NCI-H2107 (cell line): ENCODE measurements around the gene ADAMTS12.

Experiments used
- DNase-seq: peaks from one replicate; lab custom pipeline; 2025; lab: John Stamatoyannopoulos, UW

Gene ADAMTS12

DNA sequence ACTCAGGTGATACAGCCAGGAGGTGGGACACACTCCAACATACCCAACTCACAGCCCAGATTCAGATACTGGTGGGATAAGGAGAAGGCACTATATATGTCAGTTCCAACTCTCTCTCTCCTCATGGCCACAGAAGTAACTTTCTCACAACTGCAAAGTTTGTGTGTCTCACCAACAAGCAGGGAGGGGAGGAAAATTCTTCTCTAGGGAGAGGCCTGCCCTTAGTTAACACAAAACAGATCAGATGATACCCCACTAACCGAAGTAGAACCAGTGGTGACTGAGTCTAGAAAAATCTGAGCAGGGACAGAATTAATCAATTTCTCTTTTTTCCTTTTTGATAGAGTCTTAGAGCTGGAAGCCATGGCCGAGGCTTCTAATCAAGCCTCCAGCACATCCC lies 133.1 kb downstream of the ADAMTS12 start:
- no peak for DNase-seq

- no peak for DNase-seq
These were observed 135.3 kb downstream of the ADAMTS12 start for GRCh38 chr5:33756491-33756890.

- no peak for DNase-seq
These were observed 136.6 kb downstream of the ADAMTS12 start for GRCh38 chr5:33755231-33755630.

DNA sequence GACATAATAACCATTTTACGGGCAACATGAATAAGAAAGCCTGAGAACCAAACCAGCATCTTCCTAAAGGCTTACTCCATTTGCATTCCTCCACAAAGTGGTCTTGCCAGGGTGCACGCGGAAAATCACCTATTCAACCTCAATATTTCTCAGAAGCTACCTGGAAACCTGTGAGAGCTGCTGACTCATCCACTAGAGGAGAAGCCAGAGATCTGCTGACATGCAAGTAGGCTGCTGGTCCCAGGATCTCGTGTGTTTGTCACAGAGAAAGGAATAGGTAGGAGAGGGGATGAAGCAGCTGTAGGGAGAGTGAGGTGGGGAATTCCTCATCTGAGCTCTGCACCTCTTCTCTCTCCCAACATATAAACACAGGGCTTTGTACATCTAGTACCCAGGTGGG lies 138.1 kb downstream of the ADAMTS12 start:
- no peak for DNase-seq

DNA sequence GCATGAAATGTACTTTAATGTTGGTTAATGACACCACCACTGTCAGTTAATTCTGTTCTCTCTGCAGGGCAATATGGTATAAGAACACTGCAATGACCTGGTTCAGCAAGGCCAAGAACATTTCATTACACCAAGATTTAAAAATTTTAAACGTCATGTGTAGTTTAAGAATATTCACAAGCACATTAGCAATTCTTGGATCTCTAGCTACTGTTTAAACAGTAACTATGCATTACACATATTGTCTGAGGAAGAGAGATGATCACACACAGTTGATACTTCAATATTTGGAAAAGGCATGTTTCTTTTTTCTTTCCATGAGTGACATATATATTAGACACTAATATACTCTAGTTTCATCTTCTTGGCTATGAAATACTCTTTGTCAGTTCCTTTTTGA lies 143.0 kb downstream of the ADAMTS12 start:
- no peak for DNase-seq

GRCh38 chr5:33745101-33745770 lies 146.6 kb downstream of the ADAMTS12 start:
- DNase-seq, result no peak

- no peak for DNase-seq
These were observed 148.7 kb downstream of the ADAMTS12 start for GRCh38 chr5:33743099-33743498.

- no peak for DNase-seq
These were observed 149.6 kb downstream of the ADAMTS12 start for GRCh38 chr5:33742181-33742580.

DNA sequence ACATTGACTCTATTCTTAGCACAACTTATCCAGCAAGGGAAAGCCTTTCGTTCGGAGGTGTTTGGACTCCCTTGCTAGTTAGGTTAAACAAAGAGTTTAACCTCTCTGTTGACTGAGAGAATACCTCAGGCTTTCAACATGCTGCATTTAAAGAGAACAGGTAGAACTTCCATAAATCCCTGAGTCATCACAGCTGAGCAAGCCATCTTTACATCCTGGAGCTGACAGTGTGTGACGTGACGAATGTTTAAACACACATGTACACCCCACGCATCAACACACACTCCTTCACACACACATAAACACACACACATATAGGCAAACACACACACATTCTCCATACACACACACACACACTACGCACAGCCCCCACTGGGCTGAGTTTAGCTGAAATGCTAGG lies 152.8 kb downstream of the ADAMTS12 start:
- DNase-seq, result no peak

DNA sequence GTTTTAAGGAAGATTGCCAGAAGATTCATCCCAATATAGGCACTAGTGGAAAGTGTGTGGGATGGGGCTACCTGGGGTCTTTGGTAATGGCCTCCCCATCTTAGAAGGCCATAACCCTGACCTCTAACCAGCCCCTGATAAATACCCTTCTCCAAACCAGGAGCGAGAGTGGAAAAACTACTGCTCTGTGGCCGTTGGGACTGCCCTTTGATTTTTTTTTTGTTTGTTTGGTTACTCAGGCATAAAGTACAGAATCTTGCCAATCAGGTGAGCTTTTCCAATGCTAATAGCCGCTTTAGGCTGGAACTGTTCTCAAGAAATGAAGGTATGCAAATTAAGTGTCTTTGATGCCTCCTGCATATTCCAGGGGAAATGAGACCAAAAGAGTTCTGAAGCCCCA lies 153.7 kb downstream of the ADAMTS12 start:
- DNase-seq, result no peak

GRCh38 chr5:33737697-33738096 lies 154.1 kb downstream of the ADAMTS12 start:
- no peak for DNase-seq

- no peak for DNase-seq
These were observed 154.5 kb downstream of the ADAMTS12 start for GRCh38 chr5:33737284-33737683.

GRCh38 chr5:33736510-33736909 lies 155.3 kb downstream of the ADAMTS12 start:
- no peak for DNase-seq

GRCh38 chr5:33735072-33735471 lies 156.7 kb downstream of the ADAMTS12 start:
- DNase-seq, result no peak

- DNase-seq, result no peak
These were observed 157.3 kb downstream of the ADAMTS12 start for GRCh38 chr5:33734537-33734936.

DNA sequence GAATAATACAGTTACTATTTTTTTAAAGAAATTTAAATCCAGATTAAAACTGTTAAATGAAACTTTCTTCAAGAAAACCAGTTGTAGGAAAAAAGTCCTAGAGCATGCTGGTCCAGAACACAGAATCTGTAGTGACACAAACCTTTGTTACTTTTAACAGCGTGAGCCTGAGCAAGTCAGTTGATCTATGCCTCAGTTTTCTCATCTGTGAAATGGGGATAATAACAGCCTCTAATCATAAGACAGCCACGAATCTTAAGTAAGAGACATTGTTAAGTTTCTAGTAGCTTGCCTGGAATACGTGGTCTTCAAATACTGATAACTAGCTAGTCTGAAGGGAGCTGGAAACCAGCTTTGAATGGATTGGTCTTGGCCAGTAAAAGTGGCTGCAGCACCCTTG lies 158.6 kb downstream of the ADAMTS12 start:
- no peak for DNase-seq

DNA sequence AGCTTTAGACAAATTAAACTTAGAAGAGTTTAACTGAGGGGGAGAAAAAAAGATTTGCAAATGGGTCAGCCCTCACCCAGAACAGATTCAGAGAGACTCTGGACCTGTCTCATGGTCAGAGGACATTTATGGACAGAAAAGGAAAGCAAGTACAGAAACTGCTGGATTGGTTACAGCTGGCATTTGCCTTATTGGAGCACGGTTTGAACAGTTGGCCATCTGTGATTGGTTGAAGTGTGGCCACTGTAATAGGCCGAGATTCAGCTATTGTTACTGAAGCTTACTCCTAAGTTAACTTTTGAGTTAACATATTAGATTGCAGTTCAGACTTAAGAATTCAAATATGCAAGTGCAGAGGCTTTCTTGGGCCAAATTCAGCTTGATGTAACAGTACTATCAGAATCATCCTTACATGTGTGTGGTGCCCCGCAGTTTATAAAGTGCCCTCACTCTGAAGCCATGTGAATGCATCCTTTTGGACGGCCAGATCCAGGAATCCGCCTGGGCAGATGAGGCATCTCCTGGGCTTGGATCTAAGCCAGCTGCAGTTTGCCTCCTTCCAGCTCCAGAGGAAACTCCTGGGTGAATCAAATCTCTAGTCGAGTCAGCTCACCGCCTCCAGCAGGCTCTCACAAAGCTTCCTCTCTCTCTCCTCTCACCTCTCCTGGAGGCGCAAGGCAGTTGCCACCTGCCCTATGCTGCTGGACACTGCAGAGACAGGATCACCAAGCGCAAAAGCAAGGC lies 165.2 kb downstream of the ADAMTS12 start:
- no peak for DNase-seq

DNA sequence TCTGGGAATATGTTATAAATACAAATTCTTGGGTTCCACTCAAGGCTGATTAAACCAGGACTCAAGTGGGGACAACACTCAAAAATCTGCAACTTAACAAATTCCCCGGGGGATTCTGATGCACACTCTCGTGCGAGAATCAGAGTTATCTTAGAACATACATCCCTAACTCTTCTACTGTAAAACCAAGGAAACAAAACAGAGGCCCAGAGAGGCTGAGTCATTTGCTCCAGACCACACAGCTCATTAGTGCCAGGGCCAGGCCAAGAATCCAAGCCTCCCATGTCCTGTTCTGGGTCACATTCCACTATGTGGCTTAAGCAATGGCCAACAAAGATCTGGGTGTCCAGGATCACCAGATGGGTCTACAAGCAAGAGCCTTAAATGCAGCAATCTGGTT lies 166.0 kb downstream of the ADAMTS12 start:
- no peak for DNase-seq

- DNase-seq, result no peak
These were observed 170.1 kb downstream of the ADAMTS12 start for GRCh38 chr5:33721491-33722200.

DNA sequence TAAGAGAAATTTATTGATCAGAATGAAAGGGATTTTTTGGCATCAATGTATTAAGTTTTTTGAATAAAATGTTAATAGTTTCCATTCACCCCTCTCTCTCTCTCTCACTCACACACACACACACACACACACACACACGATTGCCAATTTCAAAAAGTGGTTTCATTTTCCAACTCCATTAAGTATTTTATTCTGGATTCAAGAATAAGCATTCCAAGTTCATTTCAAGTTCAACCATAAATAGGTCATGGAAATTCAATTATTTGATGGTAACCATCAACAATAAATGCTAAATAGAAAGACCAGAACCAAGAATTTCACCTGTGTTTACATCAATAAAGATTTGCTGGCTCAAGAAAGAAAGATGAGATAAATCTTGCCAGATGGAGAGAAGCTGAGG lies 171.6 kb downstream of the ADAMTS12 start:
- DNase-seq, result no peak

DNA sequence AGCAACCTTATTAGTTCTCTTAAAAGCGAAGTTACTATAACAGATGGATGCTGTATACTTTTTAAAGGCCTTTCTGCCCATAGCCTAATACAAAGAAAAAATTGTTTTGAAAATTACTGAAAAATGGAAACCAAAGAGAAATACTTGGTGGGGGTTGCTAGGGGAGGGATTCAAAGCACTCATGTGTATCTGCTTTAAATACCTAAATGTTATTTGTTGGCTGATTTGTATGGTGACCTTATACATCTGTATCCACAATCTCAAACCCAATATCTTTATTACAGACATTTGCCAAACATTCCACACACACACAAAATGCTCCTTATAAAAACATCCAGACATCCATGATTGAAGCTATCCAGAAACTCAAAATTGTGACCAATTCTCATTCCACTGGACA lies 172.0 kb downstream of the ADAMTS12 start:
- DNase-seq, result no peak

DNA sequence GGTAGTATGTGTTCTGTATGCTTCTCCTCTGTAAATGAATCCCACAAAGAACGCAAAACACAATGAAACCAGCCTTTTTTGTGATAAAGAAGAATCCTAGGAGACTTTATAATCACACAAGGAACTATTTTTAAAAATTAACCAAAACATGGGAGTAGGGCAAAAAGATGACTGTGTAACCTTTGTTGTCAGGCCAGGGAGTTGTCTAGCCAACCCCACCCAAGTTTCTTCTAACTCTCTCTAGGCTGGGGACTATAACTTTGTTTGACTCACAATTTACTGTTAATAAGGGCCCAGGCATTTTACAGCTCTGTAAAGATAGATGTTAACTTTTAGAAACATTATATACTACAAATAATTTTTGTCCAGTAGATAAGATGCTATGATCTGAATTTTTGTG lies 176.1 kb downstream of the ADAMTS12 start:
- no peak for DNase-seq

GRCh38 chr5:33713136-33713765 lies 178.5 kb downstream of the ADAMTS12 start:
- DNase-seq, result no peak
